NCI-H146 (cell line): ENCODE measurements around the gene MAG.
A peak's percentile ranks its signal among the peaks of the same experiment; 100 is the strongest.
"Not testable (repeated sequence)": the region's sequence is repeated elsewhere in the genome, so short reads cannot be mapped to it uniquely, and the experiment has no call there.

Source experiments
- DNase-seq: peaks from one replicate; lab custom pipeline; 2025; lab: John Stamatoyannopoulos, UW

MAG gene

GRCh38 chr19:35281303-35281702 is 10.7 kb upstream of the MAG start:
- no peak for DNase-seq

- no peak for DNase-seq
Observed at GRCh38 chr19:35284153-35285094, 7.5 kb upstream of the MAG start.

GRCh38 chr19:35285095-35285449 is 6.9 kb upstream of the MAG start:
- DNase-seq, result no peak

- not testable (repeated sequence) for DNase-seq
Observed at GRCh38 chr19:35285465-35285864, 6.5 kb upstream of the MAG start.

GRCh38 chr19:35286101-35286500 is 5.9 kb upstream of the MAG start:
- DNase-seq, result not testable (repeated sequence)

- no peak for DNase-seq
Observed at GRCh38 chr19:35287713-35288112, 4.2 kb upstream of the MAG start.

- DNase-seq, result no peak
Observed at GRCh38 chr19:35288331-35288730, 3.6 kb upstream of the MAG start.

- no peak for DNase-seq
Observed at GRCh38 chr19:35288906-35289305, 3.1 kb upstream of the MAG start.

- no peak for DNase-seq
Observed at GRCh38 chr19:35290381-35291127, 1.4 kb upstream of the MAG start.

GRCh38 chr19:35291259-35291658 is 702 bp upstream of the MAG start:
- DNase-seq, result peak; percentile 62

- DNase-seq, result peak; percentile 58
Observed at GRCh38 chr19:35292421-35293362, 731 bp downstream of the MAG start.

- no peak for DNase-seq
Observed at GRCh38 chr19:35293363-35293739, 1.4 kb downstream of the MAG start.

- no peak for DNase-seq
Observed at GRCh38 chr19:35293808-35294207, 1.8 kb downstream of the MAG start.

- DNase-seq, result no peak
Observed at GRCh38 chr19:35294328-35294727, 2.4 kb downstream of the MAG start.

GRCh38 chr19:35294859-35295791 is 3.2 kb downstream of the MAG start:
- DNase-seq, result no peak

GRCh38 chr19:35295792-35296462 is 4.0 kb downstream of the MAG start:
- DNase-seq, result no peak

- DNase-seq, result no peak
Observed at GRCh38 chr19:35296644-35297514, 4.9 kb downstream of the MAG start.

GRCh38 chr19:35297515-35297848 is 5.5 kb downstream of the MAG start:
- no peak for DNase-seq

GRCh38 chr19:35297922-35298321 is 6.0 kb downstream of the MAG start:
- DNase-seq, result no peak

- DNase-seq, result no peak
Observed at GRCh38 chr19:35298561-35298972, 6.6 kb downstream of the MAG start.
